Measurements from ENCODE around the gene DTNA. TPM values are rescaled to one million over a fixed set of nuclear protein-coding genes. Genes with fewer than 3 reads are reported as not detected.

The DTNA gene
- total RNA-seq, 2 donors from 2014 or later, result not detected

DNA sequence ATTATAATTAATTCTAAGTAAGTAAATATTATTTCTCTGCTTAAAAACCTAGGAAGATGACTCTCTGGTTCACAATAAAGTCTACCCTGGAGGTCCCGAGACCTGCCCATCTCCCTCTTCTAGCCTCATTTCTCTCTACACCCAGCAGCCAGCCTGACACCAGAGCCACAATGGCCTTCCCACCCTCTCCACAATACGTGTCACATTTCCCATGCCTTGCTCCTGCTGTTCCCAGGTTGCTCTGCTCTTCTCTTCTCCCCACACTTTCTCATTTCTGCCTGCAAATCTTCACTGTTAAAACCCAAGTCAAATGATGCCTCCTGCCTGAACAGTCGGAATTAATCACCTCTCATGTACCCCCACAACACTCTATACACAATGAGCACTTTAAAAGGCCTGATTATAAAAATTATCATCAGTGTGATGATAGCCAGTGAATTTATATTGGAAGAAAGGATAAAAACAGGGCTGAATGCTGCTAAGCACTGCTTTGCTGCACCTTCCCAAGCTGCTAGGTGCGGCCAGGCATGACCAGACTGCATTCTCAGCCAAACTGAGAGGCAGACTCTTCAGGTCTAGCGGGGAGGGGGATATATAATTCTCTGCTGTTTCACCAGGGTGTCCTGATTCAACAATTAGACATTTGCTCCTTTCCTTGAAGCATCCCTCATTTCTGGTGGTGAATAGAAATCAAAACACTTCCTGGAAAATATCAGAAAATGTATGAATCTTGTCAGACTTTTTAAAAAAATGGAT lies 160.6 kb downstream of the DTNA start:
- Mint-ChIP-seq H3K9me3 (no peaks in the 10 kb centered on the region), H3K27me3 (peaks cover 3 to 8% of the 10 kb centered on the region in 2 donors), H3K27ac (no peak overlapping the region), H3K4me1 (ENCODE audit: low read depth in 2 of 2) (peaks cover 16 to 17% of the 10 kb centered on the region in 2 donors), H3K4me3 (no peak overlapping the region), H3K36me3 (no peaks in the 10 kb centered on the region)
- ATAC-seq (no peak), DNase-seq (ENCODE audit: low spot score) (no peak)

- no peak for DNase-seq (ENCODE audit: low spot score)
- Mint-ChIP-seq H3K4me3 (no peak overlapping the region), H3K27ac (peak overlapping the region in 1 of 2 donors; percentile 12)
Measured at GRCh38 chr18:34871435-34871834, 161.3 kb downstream of the DTNA start.

GRCh38 chr18:34872066-34872465 lies 162.0 kb downstream of the DTNA start:
- H3K27me3 Mint-ChIP-seq, result peaks cover 11 to 12% of the 10 kb centered on the region in 2 donors
- no peak overlapping the region for H3K27ac Mint-ChIP-seq
- ATAC-seq, result no peak
- H3K4me3 Mint-ChIP-seq, result no peak overlapping the region
- no peak for DNase-seq (ENCODE audit: low spot score)
- no peaks in the 10 kb centered on the region for H3K36me3 Mint-ChIP-seq
- H3K9me3 Mint-ChIP-seq, result no peaks in the 10 kb centered on the region
- H3K4me1 Mint-ChIP-seq (ENCODE audit: low read depth in 2 of 2), result peaks cover 12 to 16% of the 10 kb centered on the region in 2 donors

More at GRCh38 chr18:34871435-34871834, 161.3 kb downstream of the DTNA start:
- ATAC-seq, result peak; percentile 82 to 86
- Mint-ChIP-seq H3K27me3 (peaks cover 8 to 12% of the 10 kb centered on the region in 2 donors), H3K9me3 (no peaks in the 10 kb centered on the region), H3K36me3 (no peaks in the 10 kb centered on the region), H3K4me1 (ENCODE audit: low read depth in 2 of 2) (peaks cover 14 to 16% of the 10 kb centered on the region in 2 donors)

DNA sequence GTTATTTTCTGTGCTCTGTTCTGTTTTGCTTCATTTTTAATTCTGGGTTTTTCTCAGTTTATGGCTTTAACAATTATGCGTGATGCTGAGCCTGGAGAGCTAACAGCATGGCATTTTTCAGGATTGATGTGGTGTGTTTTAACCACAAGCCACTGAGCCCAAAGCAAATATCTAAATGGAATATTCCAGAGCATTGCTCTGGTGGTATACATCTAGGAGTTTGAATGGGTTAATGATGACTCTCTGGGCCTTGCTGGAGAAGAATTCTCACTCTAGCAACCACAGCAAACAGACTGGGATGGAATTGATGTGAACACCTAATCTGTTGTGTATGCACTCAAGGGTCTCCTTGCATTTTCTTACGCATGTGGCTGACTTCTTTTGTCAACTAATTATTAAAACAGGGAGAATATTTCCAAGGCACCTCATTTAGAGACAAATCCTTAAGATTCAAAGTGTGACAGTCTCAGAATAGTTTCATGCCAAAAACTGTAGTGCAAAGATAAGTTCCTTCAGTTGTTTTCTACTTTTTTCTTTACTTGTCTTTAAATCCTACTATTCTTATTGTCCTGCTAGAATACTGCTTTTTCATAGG lies 164.0 kb downstream of the DTNA start:
- Mint-ChIP-seq H3K36me3 (no peaks in the 10 kb centered on the region), H3K4me3 (no peak overlapping the region), H3K27me3 (peaks cover 21 to 23% of the 10 kb centered on the region in 2 donors), H3K27ac (no peak overlapping the region), H3K9me3 (no peaks in the 10 kb centered on the region), H3K4me1 (ENCODE audit: low read depth in 2 of 2) (peaks cover 12 to 16% of the 10 kb centered on the region in 2 donors)
- DNase-seq (ENCODE audit: low spot score) (no peak), ATAC-seq (no peak)

- no peaks in the 10 kb centered on the region for H3K9me3 Mint-ChIP-seq
- H3K4me1 Mint-ChIP-seq (ENCODE audit: low read depth in 2 of 2), result peaks cover 12 to 16% of the 10 kb centered on the region in 2 donors
- no peak for ATAC-seq
- no peak overlapping the region for H3K27ac Mint-ChIP-seq
- H3K27me3 Mint-ChIP-seq, result peaks cover 26 to 27% of the 10 kb centered on the region in 2 donors
- H3K4me3 Mint-ChIP-seq, result no peak overlapping the region
- DNase-seq (ENCODE audit: low spot score), result no peak
- H3K36me3 Mint-ChIP-seq, result no peaks in the 10 kb centered on the region
Measured at GRCh38 chr18:34875150-34875549, 165.1 kb downstream of the DTNA start.

DNA sequence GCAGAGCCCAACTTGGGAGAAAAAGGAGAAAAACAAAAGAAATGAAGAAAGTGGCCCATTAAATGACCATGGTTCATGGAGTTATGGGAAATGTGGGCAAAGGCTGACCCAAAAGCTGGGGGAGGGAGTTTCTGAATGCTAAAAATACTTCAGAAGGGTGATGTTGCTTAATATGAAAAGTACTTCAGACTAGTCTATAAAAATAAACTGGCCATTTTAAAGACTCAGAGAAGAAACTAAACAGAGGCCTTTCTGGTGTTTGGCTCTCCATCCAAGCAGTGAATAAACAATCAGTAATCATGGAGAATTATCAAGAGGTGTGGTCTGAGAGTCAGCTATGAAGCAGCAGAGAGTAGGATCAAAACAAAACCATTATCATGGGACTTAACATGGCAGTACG lies 170.3 kb downstream of the DTNA start:
- H3K4me1 Mint-ChIP-seq (ENCODE audit: low read depth in 2 of 2), result no peaks in the 10 kb centered on the region
- no peak overlapping the region for H3K27ac Mint-ChIP-seq
- H3K9me3 Mint-ChIP-seq, result no peaks in the 10 kb centered on the region
- H3K4me3 Mint-ChIP-seq, result no peak overlapping the region
- no peaks in the 10 kb centered on the region for H3K36me3 Mint-ChIP-seq
- no peak for ATAC-seq
- no peak for DNase-seq (ENCODE audit: low spot score)
- peaks cover 23 to 30% of the 10 kb centered on the region in 2 donors for H3K27me3 Mint-ChIP-seq

GRCh38 chr18:34880882-34881834 lies 171.1 kb downstream of the DTNA start:
- ATAC-seq, result no peak
- Mint-ChIP-seq H3K4me3 (no peak overlapping the region), H3K27ac (no peak overlapping the region), H3K27me3 (peaks cover 20 to 25% of the 10 kb centered on the region in 2 donors), H3K4me1 (ENCODE audit: low read depth in 2 of 2) (no peaks in the 10 kb centered on the region), H3K36me3 (no peaks in the 10 kb centered on the region), H3K9me3 (no peaks in the 10 kb centered on the region)
- DNase-seq (ENCODE audit: low spot score), result no peak

DNA sequence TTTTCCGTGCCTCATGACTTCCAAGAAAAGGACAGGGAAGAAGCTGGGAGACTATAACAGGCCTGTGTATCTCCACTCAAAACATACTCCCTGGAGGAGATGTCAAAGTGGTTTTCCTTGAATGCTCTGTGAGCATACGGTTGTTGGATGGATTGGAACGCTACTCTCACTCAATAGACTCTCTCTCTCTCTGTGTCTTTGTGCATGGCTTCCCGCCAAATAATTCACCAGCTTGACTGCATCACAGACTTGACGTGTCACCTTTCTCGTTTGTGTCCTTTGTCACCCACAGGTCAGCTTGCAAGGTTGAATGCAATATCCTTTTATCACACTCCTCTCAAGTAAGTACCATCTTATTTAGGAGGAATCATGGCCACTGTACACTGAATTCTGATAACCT lies 174.3 kb downstream of the DTNA start:
- Mint-ChIP-seq H3K27me3 (peaks cover 11 to 13% of the 10 kb centered on the region in 2 donors), H3K4me1 (ENCODE audit: low read depth in 2 of 2) (no peaks in the 10 kb centered on the region), H3K36me3 (no peaks in the 10 kb centered on the region), H3K27ac (no peak overlapping the region), H3K9me3 (no peaks in the 10 kb centered on the region), H3K4me3 (no peak overlapping the region)
- no peak for ATAC-seq
- no peak for DNase-seq (ENCODE audit: low spot score)

DNA sequence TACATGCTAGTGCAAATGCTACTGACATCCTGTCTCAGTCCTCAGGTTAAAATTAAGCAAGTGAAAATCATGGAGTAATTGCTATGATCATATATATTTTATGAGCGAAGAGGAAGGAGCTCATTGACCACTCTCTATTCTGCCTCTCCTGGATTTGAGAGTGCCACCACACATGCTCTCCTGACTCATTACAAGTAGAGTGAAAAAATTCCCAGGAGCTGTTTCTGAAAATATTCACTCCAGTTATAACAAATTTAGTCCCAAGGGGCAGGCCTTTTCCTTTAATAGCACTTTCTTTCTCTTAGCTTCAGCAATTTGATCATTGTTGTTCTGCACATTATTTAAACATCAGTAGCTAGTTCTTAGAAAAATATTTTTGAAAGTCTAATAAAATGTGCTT lies 176.1 kb downstream of the DTNA start:
- Mint-ChIP-seq H3K4me1 (ENCODE audit: low read depth in 2 of 2) (peaks cover 6 to 7% of the 10 kb centered on the region in 2 donors), H3K27ac (no peak overlapping the region), H3K36me3 (no peaks in the 10 kb centered on the region), H3K9me3 (no peaks in the 10 kb centered on the region), H3K4me3 (no peak overlapping the region), H3K27me3 (peaks cover 5 to 19% of the 10 kb centered on the region in 2 donors)
- ATAC-seq (no peak), DNase-seq (ENCODE audit: low spot score) (no peak)

DNA sequence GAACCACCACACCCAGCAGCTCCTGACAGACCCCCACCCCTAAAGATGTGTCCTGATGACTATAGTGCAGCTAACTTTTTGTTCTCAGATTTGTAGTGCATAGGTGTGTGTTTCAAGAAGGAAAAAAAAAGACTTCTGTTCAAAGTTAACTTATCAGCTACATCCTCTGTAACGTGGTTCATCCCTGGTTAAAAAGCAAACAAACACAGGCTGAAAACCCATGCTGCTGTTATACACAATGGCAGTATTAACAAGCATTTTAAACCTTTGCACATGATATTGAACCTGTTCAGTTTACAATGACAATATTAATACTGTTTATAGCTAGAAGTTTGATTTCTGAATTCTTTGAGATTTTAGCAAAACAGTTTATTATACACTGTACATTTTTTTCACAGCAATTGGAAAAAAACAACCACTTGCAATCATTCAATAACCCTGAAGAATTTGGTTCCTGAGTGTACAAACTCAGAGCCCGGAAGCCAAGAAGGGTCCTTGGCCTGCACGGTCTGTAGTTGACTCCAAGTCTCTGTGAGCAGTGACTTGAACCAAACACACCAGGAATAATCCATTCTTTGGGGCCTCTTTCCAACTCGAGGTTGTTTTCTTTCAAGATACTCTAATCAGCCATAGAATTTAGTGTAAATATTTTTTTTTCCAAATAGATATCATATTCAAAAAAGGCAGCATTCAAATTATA lies 177.9 kb downstream of the DTNA start:
- Mint-ChIP-seq H3K27ac (no peak overlapping the region), H3K4me3 (no peak overlapping the region), H3K9me3 (no peaks in the 10 kb centered on the region), H3K27me3 (peaks cover 10 to 26% of the 10 kb centered on the region in 2 donors), H3K4me1 (ENCODE audit: low read depth in 2 of 2) (peaks cover 6 to 7% of the 10 kb centered on the region in 2 donors), H3K36me3 (no peaks in the 10 kb centered on the region)
- ATAC-seq (no peak), DNase-seq (ENCODE audit: low spot score) (no peak)

DNA sequence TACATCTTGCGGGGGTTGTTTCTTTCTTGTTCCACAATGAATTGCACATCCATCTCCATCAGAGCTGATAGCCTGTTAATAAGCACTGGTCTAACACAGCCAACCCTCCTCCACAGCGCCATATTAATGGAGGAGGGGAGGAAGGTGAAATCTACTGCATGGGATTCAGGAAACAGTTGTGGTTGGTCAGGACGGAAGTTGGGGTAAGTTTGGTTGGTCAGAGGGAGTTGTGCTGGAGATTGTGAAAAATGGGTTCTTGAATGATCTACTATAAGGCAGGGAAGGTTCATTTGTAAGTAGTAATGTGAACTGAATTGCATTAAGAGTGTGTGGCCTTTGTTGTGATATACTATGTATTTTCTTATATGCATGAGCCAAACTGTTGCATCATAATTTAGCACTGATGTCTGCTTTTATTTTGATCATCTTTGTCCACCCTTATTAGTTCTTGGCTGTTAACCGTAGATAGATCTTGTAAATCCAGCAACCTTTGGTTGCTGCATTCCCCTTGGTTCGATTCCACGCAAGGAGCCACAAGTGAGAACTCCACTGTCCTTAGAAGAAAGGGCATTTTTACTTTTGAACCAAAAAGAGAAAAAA lies 180.5 kb downstream of the DTNA start:
- H3K36me3 Mint-ChIP-seq, result peaks cover 4% of the 10 kb centered on the region
- no peak for ATAC-seq
- H3K4me3 Mint-ChIP-seq, result no peak overlapping the region
- peaks cover 20 to 39% of the 10 kb centered on the region in 2 donors for H3K27me3 Mint-ChIP-seq
- H3K27ac Mint-ChIP-seq, result no peak overlapping the region
- DNase-seq (ENCODE audit: low spot score), result no peak
- peaks cover 6 to 7% of the 10 kb centered on the region in 2 donors for H3K4me1 Mint-ChIP-seq (ENCODE audit: low read depth in 2 of 2)
- peaks cover 6% of the 10 kb centered on the region for H3K9me3 Mint-ChIP-seq

DNA sequence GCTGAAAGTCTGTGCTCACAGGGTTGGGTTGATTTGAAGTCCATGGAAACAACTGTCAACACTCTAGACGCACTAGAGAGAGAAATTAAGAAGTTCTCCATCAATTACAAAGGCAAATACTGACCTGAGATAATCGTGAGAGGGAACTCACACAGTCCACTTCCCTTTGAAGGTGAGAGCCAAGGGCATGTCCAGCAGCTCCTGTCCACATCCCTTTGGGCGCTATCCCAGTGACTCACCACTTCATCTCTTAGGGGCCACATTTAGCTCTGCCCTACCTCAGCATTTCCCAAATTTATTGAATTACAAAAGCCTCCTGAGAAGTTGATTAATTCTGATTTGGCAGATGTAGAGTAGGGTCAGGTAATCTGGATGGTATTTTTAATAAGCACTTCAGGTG lies 182.3 kb downstream of the DTNA start:
- Mint-ChIP-seq H3K9me3 (peaks cover 6% of the 10 kb centered on the region), H3K4me3 (no peak overlapping the region), H3K27ac (no peak overlapping the region), H3K4me1 (ENCODE audit: low read depth in 2 of 2) (peaks cover 6 to 7% of the 10 kb centered on the region in 2 donors), H3K27me3 (peaks cover 25 to 44% of the 10 kb centered on the region in 2 donors), H3K36me3 (peaks cover 4% of the 10 kb centered on the region)
- no peak for DNase-seq (ENCODE audit: low spot score)
- ATAC-seq, result no peak

- Mint-ChIP-seq H3K36me3 (peaks cover 4% of the 10 kb centered on the region), H3K27ac (no peak overlapping the region), H3K9me3 (peaks cover 6% of the 10 kb centered on the region), H3K27me3 (peaks cover 27 to 44% of the 10 kb centered on the region in 2 donors), H3K4me1 (ENCODE audit: low read depth in 2 of 2) (peaks cover 6 to 7% of the 10 kb centered on the region in 2 donors), H3K4me3 (no peak overlapping the region)
- ATAC-seq, result no peak
- no peak for DNase-seq (ENCODE audit: low spot score)
Measured at GRCh38 chr18:34893239-34893638, 183.1 kb downstream of the DTNA start.

All from natural killer cell treated with Interleukin-12 subunit alpha and Interleukin-12 subunit beta and Interleukin-15 and Interleukin-18, amount 100 ng/mL, for 72 hours (primary cell).